Hematopoietic multipotent progenitor cell treated with erythropoietin and hydrocortisone succinate and interleukin-3 and kit ligand, for 17 days (in vitro differentiated cells): ENCODE measurements around the gene MEIOB.
"Not testable (repeated sequence)": the region's sequence is repeated elsewhere in the genome, so short reads cannot be mapped to it uniquely, and the experiment has no call there.

Experiments used
- DNase-seq: peaks from one replicate; pipeline ENCODE4 v3.0.0-alpha.2; 2015; ENCODE audit warnings: low spot score

Gene MEIOB

GRCh38 chr16:1871974-1872635 is at the start of gene MEIOB:
Gene MEIOB (minus strand): TSS chr16:1872164. CDS start chr16:1868175, 3,989 bp downstream.
- peak; percentile 52 for DNase-seq

GRCh38 chr16:1920727-1921171 is 48.8 kb upstream of the MEIOB start:
- no peak for DNase-seq

DNA sequence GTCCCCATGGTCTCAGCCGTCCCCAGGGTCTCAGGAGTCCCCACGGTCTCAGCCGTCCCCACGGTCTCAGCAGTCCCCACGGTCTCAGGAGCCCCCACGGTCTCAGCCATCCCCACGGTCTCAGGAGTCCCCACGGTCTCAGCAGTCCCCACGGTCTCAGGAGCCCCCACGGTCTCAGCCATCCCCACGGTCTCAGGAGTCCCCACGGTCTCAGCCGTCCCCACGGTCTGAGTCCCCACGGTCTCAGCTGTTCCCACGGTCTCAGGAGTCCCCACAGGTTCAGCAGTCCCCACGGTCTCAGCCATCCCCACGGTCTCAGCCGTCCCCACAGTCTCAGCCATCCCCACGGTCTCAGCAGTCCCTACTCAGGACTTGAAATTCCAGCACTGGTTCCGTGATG is 48.2 kb upstream of the MEIOB start:
- DNase-seq, result not testable (repeated sequence)

DNA sequence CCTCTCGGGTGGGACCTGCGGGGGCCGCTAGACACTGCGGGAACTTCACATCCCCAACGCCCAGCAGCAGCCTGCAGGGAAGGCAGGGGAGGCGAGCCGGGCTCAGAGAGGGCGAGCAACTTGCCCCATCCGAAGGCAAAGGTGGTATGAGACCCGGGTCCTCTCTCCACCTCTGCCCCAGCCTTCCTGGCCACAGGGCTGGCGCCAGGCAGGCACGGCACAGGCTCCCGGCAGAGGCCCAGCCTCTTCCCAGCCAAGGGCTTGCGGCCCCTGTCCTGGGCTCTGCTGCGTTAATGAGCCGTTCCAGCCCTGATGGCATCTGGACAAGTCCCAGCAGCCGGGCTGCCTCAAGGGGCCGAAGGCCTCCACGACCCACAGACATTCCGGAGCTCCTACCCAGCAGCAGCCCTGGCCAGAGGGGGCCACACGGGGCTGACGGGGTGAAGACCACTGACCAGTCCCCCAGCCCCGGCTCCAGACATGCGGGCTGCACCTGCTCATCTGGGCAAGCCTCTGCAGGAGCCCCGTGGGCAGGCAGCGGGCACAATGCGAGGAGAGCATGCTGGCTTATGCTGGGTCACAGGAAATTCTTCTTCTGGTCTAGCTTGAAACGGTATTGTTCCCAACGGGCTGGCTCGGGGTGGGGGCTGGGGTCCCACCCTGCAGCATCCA is 47.5 kb upstream of the MEIOB start:
- no peak for DNase-seq

DNA sequence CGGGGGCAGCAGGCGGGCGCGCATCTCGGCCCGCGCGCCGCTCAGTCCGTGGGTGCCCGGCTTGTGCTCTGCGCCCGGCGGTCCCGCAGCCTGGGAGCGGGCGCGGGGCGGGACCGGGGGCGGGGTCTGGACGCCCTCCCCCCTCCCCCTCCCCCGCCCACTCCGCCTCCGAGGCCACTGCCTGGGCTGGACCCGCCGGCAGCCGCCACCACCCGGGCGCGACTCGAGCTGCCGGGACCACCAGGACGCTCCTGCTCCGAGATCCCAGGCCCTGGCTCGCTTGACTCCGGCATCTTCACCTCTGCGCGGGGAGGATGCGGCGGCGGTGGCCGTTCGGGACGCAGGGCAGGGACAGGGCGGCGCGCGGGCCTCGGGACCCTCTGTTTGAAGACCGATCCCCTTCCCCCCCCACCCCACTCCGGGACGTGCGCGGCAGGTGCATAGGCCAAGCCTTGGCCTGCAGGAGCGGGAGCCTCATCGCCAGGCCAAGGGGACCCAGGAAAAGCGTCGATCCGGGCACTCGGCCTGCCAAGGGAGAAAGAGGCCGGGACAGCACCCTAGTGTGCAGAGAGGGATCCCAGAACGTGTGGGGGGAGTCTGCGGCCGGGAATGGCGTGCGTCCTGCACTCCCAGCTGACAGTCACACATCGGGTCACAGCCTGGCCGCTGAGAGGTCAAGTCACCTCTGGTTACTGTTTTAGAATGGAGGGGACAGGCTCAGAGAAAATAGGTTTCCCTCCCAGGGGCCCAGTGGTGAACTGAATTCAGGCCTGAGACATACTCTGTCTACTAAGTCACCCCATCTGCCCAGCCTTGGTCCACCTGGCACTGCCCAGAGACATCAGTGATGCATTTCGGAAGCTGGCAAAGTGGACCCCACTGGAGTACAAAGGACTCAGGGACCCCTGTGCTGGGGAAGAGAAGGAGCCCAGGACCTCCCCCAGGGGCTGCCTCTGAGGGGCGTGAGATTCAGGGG is 46.7 kb upstream of the MEIOB start, which contains the start of gene HS3ST6:
TSS of gene HS3ST6 (minus strand) at position 65 of the 976 bp plus-strand sequence. CDS start 92 bp downstream, outside the sequence.
- DNase-seq, result no peak

GRCh38 chr16:1917665-1918350 is 45.8 kb upstream of the MEIOB start:
- no peak for DNase-seq

- DNase-seq, result no peak
These were observed 45.2 kb upstream of the MEIOB start for GRCh38 chr16:1917056-1917664.

DNA sequence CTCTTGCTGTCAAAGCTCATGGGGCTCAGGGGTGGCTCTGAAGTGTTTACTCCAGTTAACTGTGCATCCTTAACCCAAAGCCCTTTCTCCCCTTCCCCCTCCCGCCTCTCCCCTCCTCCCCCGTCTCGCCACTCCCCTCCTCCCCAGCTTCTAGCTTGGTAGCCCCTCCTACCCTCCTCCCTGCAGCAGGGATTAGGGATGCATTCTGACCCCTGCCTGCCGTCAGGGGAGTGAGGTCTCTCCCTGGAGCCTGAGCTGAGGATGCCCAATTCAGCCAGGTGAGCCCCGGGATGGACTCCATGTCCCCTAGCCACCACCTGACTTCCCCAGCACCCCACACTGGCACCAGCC is 44.7 kb upstream of the MEIOB start:
- DNase-seq, result no peak

- DNase-seq, result no peak
These were observed 44.0 kb upstream of the MEIOB start for GRCh38 chr16:1915732-1916639.

DNA sequence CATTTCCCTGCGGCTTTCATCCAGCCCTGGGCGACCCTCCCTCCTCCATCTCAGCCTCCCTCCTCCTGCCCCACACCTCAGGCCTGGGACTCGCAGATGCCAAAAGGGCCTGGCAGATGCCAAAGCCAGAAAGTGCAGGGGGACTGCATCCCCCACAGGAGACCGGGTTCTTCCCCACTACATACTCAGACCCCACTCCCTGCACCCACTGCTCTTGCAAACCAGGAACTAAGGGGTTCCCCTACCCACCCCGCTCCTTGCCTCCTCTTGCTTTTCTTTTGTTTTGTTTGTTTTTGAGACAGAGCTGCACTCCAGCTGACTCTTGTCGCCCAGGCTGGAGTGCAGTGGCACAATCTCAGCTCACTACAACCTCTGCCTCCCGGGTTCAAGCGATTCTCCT is 43.0 kb upstream of the MEIOB start:
- no peak for DNase-seq

GRCh38 chr16:1914084-1914608 is 42.2 kb upstream of the MEIOB start:
- DNase-seq, result no peak

GRCh38 chr16:1913327-1914083 is 41.5 kb upstream of the MEIOB start:
- no peak for DNase-seq

GRCh38 chr16:1912215-1912543 is 40.2 kb upstream of the MEIOB start:
- no peak for DNase-seq

DNA sequence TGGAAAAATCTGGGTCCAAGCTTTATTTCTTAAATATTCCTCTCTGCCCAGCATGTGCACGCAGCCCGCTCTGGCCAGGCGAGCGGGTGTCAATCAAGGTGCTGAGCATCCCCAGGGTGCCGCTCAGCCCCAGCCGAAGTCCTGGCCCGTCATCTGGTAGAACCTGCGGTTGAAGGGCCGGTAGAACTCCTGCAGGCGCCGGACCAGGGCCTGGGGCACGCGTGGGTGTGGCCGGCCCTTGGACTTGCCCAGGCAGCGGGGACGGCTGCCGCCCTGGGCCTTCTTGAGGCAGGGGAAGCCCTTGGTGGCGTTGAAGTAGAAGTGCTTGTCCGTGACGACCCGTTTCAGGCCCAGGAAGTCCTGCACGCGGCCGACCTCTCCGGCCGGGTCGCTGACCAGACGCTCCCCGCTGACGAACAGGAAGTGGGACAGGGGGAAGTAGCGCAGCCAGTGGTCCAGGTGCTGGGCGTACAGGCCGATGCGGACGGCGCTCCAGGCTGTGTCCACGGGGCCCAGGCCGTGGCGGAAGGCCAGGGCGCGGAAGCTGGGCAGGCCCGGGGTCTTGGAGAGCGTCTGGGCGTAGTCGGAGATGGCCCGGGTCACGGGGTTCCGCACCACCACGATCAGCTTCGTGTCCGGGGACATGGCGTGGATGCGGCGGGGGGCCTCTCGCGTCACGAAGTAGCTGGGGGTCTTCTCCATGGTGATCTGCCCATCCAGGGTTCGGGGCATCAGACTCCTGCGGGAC is 39.7 kb upstream of the MEIOB start:
- no peak for DNase-seq

DNA sequence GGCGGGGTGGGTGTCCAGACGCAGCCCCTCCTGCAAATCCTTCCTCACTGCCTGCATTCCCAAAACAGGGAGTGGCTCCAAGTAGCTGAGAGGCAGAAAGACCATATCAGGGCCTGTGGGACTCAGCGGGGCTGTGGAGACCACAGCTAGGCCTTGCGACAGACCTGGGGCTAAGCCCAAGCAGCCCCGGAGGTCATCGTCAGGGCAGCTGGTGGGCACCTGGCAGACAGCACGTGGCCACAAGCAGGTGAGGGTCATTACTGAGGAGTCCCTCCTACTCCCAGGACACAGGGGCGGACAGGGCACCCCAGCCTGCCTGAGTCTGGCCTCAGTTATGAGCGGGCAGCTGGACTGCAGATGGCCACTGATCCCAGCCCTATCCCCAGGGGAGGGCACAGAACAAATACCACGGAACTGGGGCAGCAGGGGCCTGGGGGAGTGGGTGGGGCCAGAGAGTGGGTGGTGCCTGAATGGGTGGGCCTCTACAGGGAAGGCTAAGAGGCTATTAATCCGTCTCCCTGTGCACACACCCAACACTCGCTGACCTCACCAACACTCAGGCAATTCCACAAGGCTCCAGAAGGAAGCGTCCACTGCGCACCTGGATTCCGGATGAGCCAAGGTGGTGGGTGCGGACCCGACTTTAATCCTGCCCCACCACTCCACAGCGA is 37.7 kb upstream of the MEIOB start:
- no peak for DNase-seq

DNA sequence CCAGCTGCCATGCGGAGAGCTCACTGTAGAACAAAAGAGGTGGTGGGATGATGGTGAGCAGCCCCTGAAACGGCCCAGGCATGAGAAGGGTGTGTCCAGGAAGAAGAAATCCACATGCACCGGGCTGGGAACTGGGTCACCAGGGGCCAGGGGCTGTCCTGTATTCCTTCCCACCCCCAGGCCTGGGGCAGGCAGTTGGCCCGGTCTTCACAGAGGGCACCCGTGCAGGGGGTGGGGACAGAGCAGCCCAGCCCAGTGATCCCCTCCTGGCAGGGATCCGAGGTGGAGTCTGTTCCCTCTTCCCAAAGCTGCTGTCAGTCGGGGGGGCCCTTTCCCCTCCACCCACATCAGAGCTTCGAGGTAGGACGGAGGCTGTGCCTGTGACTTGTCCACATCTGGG is 37.0 kb upstream of the MEIOB start:
- DNase-seq, result no peak

GRCh38 chr16:1908184-1908583 is 36.2 kb upstream of the MEIOB start:
- DNase-seq, result no peak

DNA sequence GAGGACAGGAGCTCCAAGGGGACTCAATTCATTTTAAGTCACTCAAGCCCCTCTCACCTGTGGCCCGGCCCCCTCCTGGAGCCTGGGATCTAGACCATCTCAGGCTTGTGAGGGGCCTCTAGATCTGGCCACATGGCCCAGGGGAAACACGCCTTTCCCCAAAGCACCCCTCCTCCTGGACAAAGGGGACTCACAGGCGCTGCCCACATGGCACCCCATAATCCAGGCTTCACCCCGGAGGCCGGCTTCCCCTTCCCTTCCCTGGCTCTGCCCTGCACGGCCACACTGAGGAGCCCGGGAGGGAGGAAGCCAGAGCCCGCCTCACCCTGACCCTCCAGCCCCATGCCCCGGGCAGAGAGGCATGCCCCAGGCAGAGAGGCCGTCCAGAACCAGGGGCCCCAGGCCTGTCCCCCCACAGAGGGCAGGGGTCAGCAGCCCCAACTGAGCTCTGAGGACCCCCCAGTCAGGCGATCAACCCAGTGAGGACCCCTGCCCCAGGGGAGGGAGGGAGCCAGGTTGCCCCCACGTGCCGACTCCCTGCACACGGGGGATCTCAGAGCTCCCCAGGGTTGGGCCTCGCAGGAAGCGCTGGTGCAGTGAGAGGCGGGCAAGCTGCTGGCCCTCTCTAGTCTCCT is 35.4 kb upstream of the MEIOB start:
- DNase-seq, result no peak
